ENCODE measurements around the gene PNPLA5. TPM values are rescaled to one million over a fixed set of nuclear protein-coding genes. Genes with fewer than 3 reads are reported as not detected.

Gene PNPLA5
- total RNA-seq, 1 experiment from 2014 or later = 5.5 TPM

- DNase-seq = peak; percentile 30
- peak overlapping the region; percentile 75 to 85 for H3K4me3 Mint-ChIP-seq
- WGBS (ENCODE audit: extremely low coverage, insufficient read length, low lambda C conversion rate) = no CpG with 5 or more reads among the region's 9 CpGs
- H3K14ac ChIP-seq (ENCODE audit: insufficient read depth, low read length) = peak overlapping the region; percentile 38; the same call in 1 of the 2 replicates
- peaks cover 12 to 22% (median 17%) of the 10 kb centered on the region in 3 experiments for H3K36me3 Mint-ChIP-seq (ENCODE audit: insufficient read depth in 1 of 3, low read depth in 3 of 3)
- H3K27me3 Mint-ChIP-seq (ENCODE audit: low read depth) = peaks cover 19% of the 10 kb centered on the region
- no peak overlapping the region for H4K91ac ChIP-seq (ENCODE audit: insufficient read length, low read depth, low read length)
- H3K27me3 ChIP-seq (ENCODE audit: insufficient read depth, low read length) = no peaks in the 10 kb centered on the region
- no peak overlapping the region for H3K27ac ChIP-seq (ENCODE audit: insufficient read length, low read depth, low read length)
- H3K4ac ChIP-seq (ENCODE audit: low read depth, low read length) = no peak overlapping the region
- H4K20me1 ChIP-seq (ENCODE audit: control insufficient read depth, insufficient read depth, insufficient read length) = no peaks in the 10 kb centered on the region
- H3K56ac ChIP-seq (ENCODE audit: insufficient read length, low read depth, low read length) = no peak overlapping the region
- peak overlapping the region; percentile 41 for H3K18ac ChIP-seq (ENCODE audit: insufficient read length, low read depth, low read length)
- H3K4me1 Mint-ChIP-seq = peaks cover 33 to 35% of the 10 kb centered on the region in 2 experiments
- H2AK5ac ChIP-seq (ENCODE audit: insufficient read length, low read length) = no peak overlapping the region
- no peak overlapping the region for H2BK20ac ChIP-seq (ENCODE audit: low read depth, low read length, poor library complexity, severe bottlenecking)
- H2BK12ac ChIP-seq (ENCODE audit: insufficient read length, low read depth, low read length) = no peak overlapping the region
- no peak overlapping the region for H3T11ph ChIP-seq (ENCODE audit: low read length)
- no peak overlapping the region for H2AFZ ChIP-seq (ENCODE audit: low read length)
- peaks cover 11 to 14% of the 10 kb centered on the region in 2 experiments for H3K9me3 Mint-ChIP-seq
- peaks cover 5% of the 10 kb centered on the region for H3K23me2 ChIP-seq (ENCODE audit: insufficient read length, low read depth, low read length, poor library complexity, severe bottlenecking)
- peak overlapping the region; percentile 60 for H3K4me2 ChIP-seq (ENCODE audit: insufficient read depth, insufficient read length, low read length)
- no peak overlapping the region for H4K8ac ChIP-seq (replicated peaks; ENCODE audit: insufficient read length, low read depth, low read length)
- no peak overlapping the region for H2BK120ac ChIP-seq (ENCODE audit: low read depth, low read length, poor library complexity, severe bottlenecking)
- no peak overlapping the region for H4K5ac ChIP-seq (ENCODE audit: insufficient read length, low read depth, low read length)
- H3K79me1 ChIP-seq (ENCODE audit: insufficient read depth, low read depth, low read length, poor library complexity, severe bottlenecking) = peaks cover 2% of the 10 kb centered on the region
- no peak overlapping the region for H2BK5ac ChIP-seq (ENCODE audit: insufficient read length, low read length)
- H3K9me3 ChIP-seq (ENCODE audit: control insufficient read depth, low read depth, low read length) = no peaks in the 10 kb centered on the region
- H3K23ac ChIP-seq (ENCODE audit: insufficient read length, low read depth, low read length) = no peak overlapping the region
- TF ChIP-seq CTCF (conservative IDR thresholded peaks at IDR 0.05) = no peak
- H3K4me1 ChIP-seq (ENCODE audit: insufficient read depth, low read length) = peaks cover 12% of the 10 kb centered on the region; the same call in 1 of the 2 replicates
- H3K27ac Mint-ChIP-seq = peak overlapping the region in 1 of 3 experiments; percentile 94; a peak in 2 of 7 replicates
- no peak overlapping the region for H2BK15ac ChIP-seq (ENCODE audit: low read depth, low read length)
- H3K79me2 ChIP-seq (ENCODE audit: insufficient read depth, low read length) = peaks cover 16% of the 10 kb centered on the region; the same call in 1 of the 2 replicates
- H3K9ac ChIP-seq (ENCODE audit: extremely low read depth, insufficient read length, low read length) = peak overlapping the region; percentile 16
Measured at GRCh38 chr22:43861529-43861928, 30.3 kb downstream of the PNPLA5 start.

Measured in H9 (cell line).